Measurements from ENCODE around the gene OPALIN.

DNA sequence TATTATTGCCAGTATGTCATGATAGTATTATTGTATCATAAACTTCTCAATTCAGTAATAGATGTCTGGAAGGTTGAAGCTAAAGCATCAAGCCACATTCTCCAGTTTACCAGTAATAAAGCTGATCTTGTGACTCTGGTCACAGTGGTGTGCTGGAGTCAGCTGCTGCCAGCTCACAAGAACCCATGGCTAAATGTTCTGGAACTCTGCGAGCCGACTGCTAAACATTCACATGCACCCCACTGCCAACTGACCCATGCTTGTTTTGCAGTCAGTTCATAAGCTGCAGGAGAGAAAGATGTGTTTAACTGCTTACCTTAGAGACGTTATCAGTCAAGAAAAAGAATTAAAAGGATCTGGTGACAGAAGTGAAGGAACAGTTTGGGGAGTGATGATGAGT lies 60.4 kb downstream of the OPALIN start:
- no peak for TF ChIP-seq POLR2A (IDR thresholded peaks at IDR 0.05)
- TF ChIP-seq, protein P1, sequence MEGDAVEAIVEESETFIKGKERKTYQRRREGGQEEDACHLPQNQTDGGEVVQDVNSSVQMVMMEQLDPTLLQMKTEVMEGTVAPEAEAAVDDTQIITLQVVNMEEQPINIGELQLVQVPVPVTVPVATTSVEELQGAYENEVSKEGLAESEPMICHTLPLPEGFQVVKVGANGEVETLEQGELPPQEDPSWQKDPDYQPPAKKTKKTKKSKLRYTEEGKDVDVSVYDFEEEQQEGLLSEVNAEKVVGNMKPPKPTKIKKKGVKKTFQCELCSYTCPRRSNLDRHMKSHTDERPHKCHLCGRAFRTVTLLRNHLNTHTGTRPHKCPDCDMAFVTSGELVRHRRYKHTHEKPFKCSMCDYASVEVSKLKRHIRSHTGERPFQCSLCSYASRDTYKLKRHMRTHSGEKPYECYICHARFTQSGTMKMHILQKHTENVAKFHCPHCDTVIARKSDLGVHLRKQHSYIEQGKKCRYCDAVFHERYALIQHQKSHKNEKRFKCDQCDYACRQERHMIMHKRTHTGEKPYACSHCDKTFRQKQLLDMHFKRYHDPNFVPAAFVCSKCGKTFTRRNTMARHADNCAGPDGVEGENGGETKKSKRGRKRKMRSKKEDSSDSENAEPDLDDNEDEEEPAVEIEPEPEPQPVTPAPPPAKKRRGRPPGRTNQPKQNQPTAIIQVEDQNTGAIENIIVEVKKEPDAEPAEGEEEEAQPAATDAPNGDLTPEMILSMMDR (IDR thresholded peaks at IDR 0.05), result no peak
